ENCODE measurements around the gene ATG14.

ATG14 gene

DNA sequence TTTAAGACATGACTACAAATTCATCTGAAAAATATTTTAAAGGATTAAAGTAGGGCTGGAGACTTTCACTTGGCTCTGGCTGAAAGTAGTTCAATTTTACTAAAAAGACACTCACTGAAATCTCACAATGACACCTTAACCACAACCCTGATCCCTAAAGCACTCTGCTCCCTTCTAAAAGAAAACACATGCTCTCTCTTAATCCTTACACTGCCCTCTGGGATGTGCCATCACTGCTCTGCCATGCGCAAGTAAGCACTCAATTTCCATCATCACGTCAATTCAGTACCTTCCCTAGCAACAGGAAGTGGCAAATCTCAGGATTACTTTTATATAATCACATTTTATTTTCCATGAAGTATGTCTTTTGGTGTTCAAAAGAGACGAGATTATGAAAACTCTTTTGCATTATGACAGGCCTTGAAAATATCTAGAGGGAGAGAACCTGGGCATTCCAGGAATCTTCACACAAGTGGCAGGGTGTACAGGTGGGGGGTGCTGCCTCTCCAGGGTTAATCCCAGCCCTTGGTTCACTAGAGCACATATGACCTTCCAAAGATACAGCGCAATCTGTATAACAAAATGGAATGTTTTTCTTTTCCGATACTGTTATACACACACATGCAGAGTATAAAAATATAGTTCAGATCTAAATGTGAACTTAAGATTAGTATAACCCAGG, 7.3 kb downstream of the ATG14 start:
- Histone ChIP-seq H3K27ac (no peak overlapping the region), H3K9me3 (replicated peaks in 1 of 11) (no peaks in the 10 kb centered on the region), H3K9ac (peak overlapping the region in 2 of 11 experiments; percentile 16 to 21; a peak in 2 of 22 replicates), H3K36me3 (peaks cover 0 to 17% (median 5%) of the 10 kb centered on the region in 11 experiments; a peak in 7 of 22 replicates), H3K4me2 (peak overlapping the region in 10 of 11 experiments; percentile 5 to 72 (median 50); a peak in 16 of 22 replicates), H3K27me3 (no peaks in the 10 kb centered on the region), H3K4me3 (no peak overlapping the region; a peak in 1 of 20 replicates), H4K20me1 (peaks cover 15 to 69% (median 46%) of the 10 kb centered on the region in 11 experiments; a peak in 20 of 22 replicates), H3K4me1 (peaks cover 16 to 38% (median 18%) of the 10 kb centered on the region in 10 experiments)
- no peak for TF ChIP-seq Cebpa-rat (IDR thresholded peaks at IDR 0.05)

DNA sequence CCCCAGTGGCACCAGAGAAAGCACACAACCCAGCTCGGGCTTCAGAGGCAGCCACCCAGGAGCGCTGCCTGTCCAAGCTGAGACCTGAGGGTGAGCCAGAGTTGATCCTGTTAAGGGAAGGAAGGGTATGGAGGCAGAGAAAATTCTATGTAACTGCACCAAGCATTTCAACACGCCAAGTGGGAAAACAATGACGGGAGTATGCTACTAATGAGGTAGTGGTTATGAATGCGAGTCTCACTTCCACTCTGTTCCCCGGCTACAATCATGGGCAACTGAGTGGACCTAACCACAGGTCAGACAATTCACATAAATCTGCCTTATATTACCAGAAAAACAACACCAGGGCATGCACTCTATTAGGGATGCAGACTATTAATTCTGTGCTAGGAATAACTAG, 9.9 kb downstream of the ATG14 start:
- no peak for TF ChIP-seq Cebpa-rat (IDR thresholded peaks at IDR 0.05)
- Histone ChIP-seq H3K4me2 (peak overlapping the region in 1 of 11 experiments; percentile 18; a peak in 1 of 22 replicates), H3K27me3 (no peaks in the 10 kb centered on the region), H3K9ac (no peak overlapping the region), H3K9me3 (replicated peaks in 1 of 11) (no peaks in the 10 kb centered on the region), H3K4me3 (no peak overlapping the region), H3K4me1 (peaks cover 10 to 35% (median 18%) of the 10 kb centered on the region in 10 experiments), H3K27ac (no peak overlapping the region), H4K20me1 (peaks cover 8 to 78% (median 40%) of the 10 kb centered on the region in 11 experiments; a peak in 20 of 22 replicates), H3K36me3 (peaks cover 0 to 7% (median 5%) of the 10 kb centered on the region in 11 experiments; a peak in 11 of 22 replicates)

DNA sequence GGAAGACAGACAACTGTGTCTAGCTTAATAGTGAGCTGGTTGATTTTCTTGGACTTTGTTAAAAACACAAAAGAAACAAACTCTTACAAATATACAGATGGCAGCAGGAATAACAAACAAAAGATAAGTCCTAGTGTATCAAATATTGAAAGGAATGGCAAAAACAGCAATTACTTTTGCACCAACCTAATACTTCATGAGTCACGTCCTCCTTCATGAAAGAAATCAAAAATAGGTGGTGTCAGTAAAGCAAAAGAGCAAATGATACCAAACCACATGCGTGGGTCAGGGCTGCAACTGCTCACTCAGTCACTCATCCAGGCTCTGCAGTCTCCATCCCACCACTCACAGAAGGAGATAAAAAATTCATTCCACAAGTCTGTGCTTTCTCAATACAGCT, 11.8 kb downstream of the ATG14 start:
- no peak overlapping the region; a peak in 1 of 22 replicates for H3K4me2 ChIP-seq
- no peaks in the 10 kb centered on the region for H3K27me3 ChIP-seq
- H3K9me3 ChIP-seq (replicated peaks in 1 of 11): no peaks in the 10 kb centered on the region
- no peak overlapping the region for H3K27ac ChIP-seq
- no peak for TF ChIP-seq Cebpa-rat (IDR thresholded peaks at IDR 0.05)
- H3K4me1 ChIP-seq: peaks cover 8 to 33% (median 10%) of the 10 kb centered on the region in 10 experiments
- H4K20me1 ChIP-seq: peaks cover 7 to 68% (median 34%) of the 10 kb centered on the region in 11 experiments; a peak in 19 of 22 replicates
- H3K36me3 ChIP-seq: peaks cover 9 to 26% (median 23%) of the 10 kb centered on the region in 11 experiments
- H3K9ac ChIP-seq: no peak overlapping the region
- no peak overlapping the region for H3K4me3 ChIP-seq

DNA sequence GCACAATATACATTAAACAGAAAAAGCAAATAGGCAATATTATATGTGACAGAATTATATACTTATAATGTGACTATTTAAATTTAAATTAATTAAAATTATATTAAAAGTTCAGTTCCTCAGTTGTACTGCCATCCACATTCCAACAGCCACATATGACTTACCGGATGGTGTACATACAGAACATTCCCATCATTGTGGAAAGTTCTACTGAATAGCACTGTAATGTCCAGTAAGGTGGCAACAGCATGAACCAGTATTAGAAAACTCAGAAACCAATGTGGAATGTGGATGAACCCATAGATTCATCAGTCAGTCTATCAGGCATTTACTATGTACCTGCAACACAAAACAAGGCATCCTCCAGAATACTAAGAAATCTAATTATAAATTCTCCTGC, 12.4 kb downstream of the ATG14 start:
- Histone ChIP-seq H3K4me3 (no peak overlapping the region), H3K4me2 (peak overlapping the region in 3 of 11 experiments; percentile 3 to 57 (median 39); a peak in 4 of 22 replicates), H3K9me3 (replicated peaks in 1 of 11) (no peaks in the 10 kb centered on the region), H3K9ac (no peak overlapping the region), H3K27ac (no peak overlapping the region), H3K27me3 (no peaks in the 10 kb centered on the region), H4K20me1 (peaks cover 7 to 62% (median 27%) of the 10 kb centered on the region in 11 experiments; a peak in 19 of 22 replicates), H3K4me1 (peaks cover under 1 to 26% (median 4%) of the 10 kb centered on the region in 10 experiments; a peak in 19 of 20 replicates), H3K36me3 (peaks cover 16 to 33% (median 29%) of the 10 kb centered on the region in 11 experiments)
- TF ChIP-seq Cebpa-rat (IDR thresholded peaks at IDR 0.05): no peak

DNA sequence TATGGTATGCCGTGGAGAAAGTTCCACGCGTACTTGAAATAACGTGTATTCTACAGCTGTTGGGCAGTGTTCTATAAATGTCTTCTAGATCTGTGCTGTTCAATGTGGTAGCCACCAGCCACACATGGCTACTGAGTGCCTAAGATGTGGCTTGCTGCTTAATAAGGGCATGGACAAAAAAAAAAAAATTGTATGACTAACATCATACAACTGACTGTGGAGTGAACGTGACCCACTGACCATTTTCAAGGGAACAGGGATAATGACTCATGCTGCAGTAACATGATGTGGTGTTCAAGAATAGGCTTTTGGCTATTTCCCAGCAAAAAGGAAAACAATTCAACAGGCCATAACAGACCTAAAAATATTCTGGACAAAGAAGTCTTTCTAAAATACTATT, 13.0 kb downstream of the ATG14 start:
- Histone ChIP-seq H3K36me3 (peaks cover 20 to 38% (median 33%) of the 10 kb centered on the region in 11 experiments), H3K9me3 (replicated peaks in 1 of 11) (no peaks in the 10 kb centered on the region), H3K27me3 (no peaks in the 10 kb centered on the region), H3K4me3 (no peak overlapping the region), H3K4me1 (peaks cover 0 to 24% (median 0%) of the 10 kb centered on the region in 10 experiments; a peak in 7 of 20 replicates), H3K27ac (no peak overlapping the region), H3K4me2 (peak overlapping the region in 3 of 11 experiments; percentile 3 to 46 (median 39); a peak in 4 of 22 replicates), H4K20me1 (peaks cover 7 to 57% (median 23%) of the 10 kb centered on the region in 11 experiments; a peak in 18 of 22 replicates), H3K9ac (no peak overlapping the region)
- TF ChIP-seq Cebpa-rat (IDR thresholded peaks at IDR 0.05): no peak

DNA sequence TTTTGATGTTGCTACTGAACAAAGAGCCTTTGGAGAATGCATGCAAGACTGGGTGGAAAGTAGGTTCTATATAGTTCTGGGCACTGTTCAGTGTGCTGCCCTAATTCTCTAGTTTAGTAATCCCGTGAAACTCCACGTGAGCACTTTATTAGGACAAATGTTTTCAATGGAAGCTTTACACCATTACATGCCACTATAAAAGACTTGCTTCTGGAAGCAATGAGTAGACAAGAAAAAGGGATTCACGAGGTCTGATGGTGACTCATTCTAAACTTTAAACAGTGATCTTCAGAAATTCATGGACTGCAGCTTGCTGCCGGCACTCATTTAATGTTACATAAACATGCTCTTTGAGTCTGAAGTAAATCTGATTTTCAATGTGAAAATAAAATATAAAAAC, 22.3 kb downstream of the ATG14 start:
- no peak overlapping the region for H3K9ac ChIP-seq
- TF ChIP-seq Cebpa-rat (IDR thresholded peaks at IDR 0.05): no peak
- no peak overlapping the region for H3K4me2 ChIP-seq

DNA sequence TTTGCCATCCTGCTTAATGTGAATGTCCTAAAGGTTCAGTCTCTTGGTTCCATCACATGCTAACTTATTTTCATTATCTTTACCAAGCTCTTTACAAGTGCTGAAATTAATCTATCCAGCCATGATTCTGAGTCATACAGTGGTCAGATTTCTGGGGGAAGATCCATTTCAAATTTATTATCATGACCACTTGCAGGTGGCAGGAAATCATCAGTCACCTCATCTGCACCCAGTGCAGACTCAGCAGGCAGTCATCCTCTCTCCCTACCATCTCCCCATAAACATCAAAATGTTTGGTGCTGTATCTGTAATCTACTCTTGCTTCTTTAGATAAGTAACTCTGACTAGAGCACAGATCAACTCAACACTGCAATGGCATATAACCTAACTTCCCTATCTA, 23.5 kb downstream of the ATG14 start:
- no peaks in the 10 kb centered on the region for H3K9me3 ChIP-seq (replicated peaks in 1 of 11)
- H3K27me3 ChIP-seq: no peaks in the 10 kb centered on the region
- H3K9ac ChIP-seq: no peak overlapping the region
- no peak for TF ChIP-seq Cebpa-rat (IDR thresholded peaks at IDR 0.05)
- no peak overlapping the region for H3K4me2 ChIP-seq
- no peak overlapping the region for H3K27ac ChIP-seq
- H3K36me3 ChIP-seq: peaks cover 54 to 92% (median 81%) of the 10 kb centered on the region in 11 experiments
- H4K20me1 ChIP-seq: no peaks in the 10 kb centered on the region; a peak in 2 of 22 replicates
- no peaks in the 10 kb centered on the region for H3K4me1 ChIP-seq
- H3K4me3 ChIP-seq: no peak overlapping the region

More for the DNA sequence above, 22.3 kb downstream of the ATG14 start:
- Histone ChIP-seq H3K36me3 (peaks cover 54 to 93% (median 79%) of the 10 kb centered on the region in 11 experiments), H3K4me1 (no peaks in the 10 kb centered on the region), H3K4me3 (no peak overlapping the region), H3K27me3 (no peaks in the 10 kb centered on the region), H3K27ac (no peak overlapping the region), H3K9me3 (replicated peaks in 1 of 11) (no peaks in the 10 kb centered on the region), H4K20me1 (no peaks in the 10 kb centered on the region)

DNA sequence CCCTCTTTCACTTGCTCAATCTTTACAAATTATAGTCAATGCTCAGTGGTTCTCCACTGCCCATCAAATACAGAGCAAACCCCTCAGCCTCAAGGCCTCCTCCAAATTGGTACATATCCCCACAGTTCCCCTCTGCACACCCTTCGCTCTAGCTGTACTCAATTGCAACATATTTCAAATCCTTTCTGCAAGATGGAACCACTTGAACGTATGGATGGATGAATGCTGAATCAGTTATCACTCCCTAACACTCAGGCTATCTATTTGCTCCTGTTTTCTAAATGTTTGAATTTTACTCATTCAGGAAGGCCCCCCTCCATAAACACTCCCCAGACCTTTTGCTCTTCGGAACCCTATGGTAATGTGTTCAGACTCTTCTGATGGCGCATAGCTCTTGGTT, 24.5 kb downstream of the ATG14 start:
- no peaks in the 10 kb centered on the region for H3K9me3 ChIP-seq (replicated peaks in 1 of 11)
- no peaks in the 10 kb centered on the region for H3K27me3 ChIP-seq
- no peak overlapping the region for H3K9ac ChIP-seq
- H3K4me1 ChIP-seq: no peaks in the 10 kb centered on the region
- TF ChIP-seq Cebpa-rat (IDR thresholded peaks at IDR 0.05): no peak
- no peak overlapping the region for H3K4me3 ChIP-seq
- no peaks in the 10 kb centered on the region; a peak in 2 of 22 replicates for H4K20me1 ChIP-seq
- H3K27ac ChIP-seq: no peak overlapping the region
- H3K4me2 ChIP-seq: no peak overlapping the region
- peaks cover 61 to 98% (median 90%) of the 10 kb centered on the region in 11 experiments for H3K36me3 ChIP-seq

DNA sequence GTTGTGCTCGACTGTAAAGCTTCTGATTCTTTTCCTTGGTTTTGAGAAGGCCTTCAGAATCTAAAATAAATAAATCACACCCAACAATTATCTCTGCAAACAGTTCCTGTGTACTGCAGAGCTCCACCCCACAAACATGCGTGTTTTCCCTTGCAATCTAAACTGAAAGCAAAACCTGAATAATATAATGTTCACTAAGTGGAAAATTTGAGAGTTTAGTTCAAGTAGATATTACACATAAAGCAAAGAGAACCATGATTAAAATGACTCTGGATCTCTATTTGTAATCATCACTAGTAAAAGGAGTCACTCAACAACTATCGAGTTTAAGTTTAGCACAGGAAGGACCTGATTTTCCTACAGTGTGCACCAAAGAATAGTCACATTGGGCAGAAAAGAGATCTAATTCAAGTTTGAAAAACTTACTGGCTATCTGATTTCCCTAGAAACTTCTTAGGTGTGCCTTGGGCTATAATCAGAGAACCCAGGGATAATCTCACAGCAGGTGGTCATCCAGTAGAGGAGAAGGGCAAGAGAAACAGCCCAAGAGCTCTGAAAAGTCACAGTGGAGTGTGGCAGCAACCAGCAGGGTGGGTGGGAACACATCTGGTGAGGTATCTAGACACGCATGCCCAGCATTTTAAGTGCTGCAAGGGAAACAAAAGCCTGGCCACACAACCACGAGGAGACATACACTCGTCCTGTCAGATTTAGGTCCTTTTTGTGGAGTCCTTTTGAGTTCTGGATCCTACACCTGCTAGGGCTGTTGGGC, 25.4 kb downstream of the ATG14 start:
- H3K27ac ChIP-seq: no peak overlapping the region
- H4K20me1 ChIP-seq: no peaks in the 10 kb centered on the region; a peak in 2 of 22 replicates
- H3K4me1 ChIP-seq: no peaks in the 10 kb centered on the region
- no peak overlapping the region for H3K9ac ChIP-seq
- no peaks in the 10 kb centered on the region for H3K27me3 ChIP-seq
- no peaks in the 10 kb centered on the region for H3K9me3 ChIP-seq (replicated peaks in 1 of 11)
- H3K4me3 ChIP-seq: no peak overlapping the region
- H3K36me3 ChIP-seq: peaks cover 70 to 100% (median 91%) of the 10 kb centered on the region in 11 experiments
- TF ChIP-seq Cebpa-rat (IDR thresholded peaks at IDR 0.05): no peak
- no peak overlapping the region for H3K4me2 ChIP-seq

All from BLaER1 treated with 17β-estradiol and CSF1 and Interleukin-3, amounts not matched to agents 10 nM and 100 nM (cell line).